Measurements from ENCODE around the gene JAKMIP1. TPM values are rescaled to one million over a fixed set of nuclear protein-coding genes. Genes with fewer than 3 reads are reported as not detected.

The JAKMIP1 gene
- total RNA-seq, 4 donors from 2014 or later: 0.67 to 1.3 (median 1.1) TPM

GRCh38 chr4:6169239-6169638 is 31.1 kb downstream of the JAKMIP1 start:
- Histone ChIP-seq H3K27ac (no peak overlapping the region), H3K4me1 (no peaks in the 10 kb centered on the region), H3K9me3 (no peaks in the 10 kb centered on the region), H3K4me3 (no peak overlapping the region), H3K27me3 (no peaks in the 10 kb centered on the region), H3K36me3 (no peaks in the 10 kb centered on the region)
- no peak for DNase-seq
- intact Hi-C loops (cut with DNase I): no loop called here
- WGBS, 2 donors: 87 to 89% methylated on average over 2 to 4 of the region's 4 CpGs
- TF ChIP-seq, protein P1, sequence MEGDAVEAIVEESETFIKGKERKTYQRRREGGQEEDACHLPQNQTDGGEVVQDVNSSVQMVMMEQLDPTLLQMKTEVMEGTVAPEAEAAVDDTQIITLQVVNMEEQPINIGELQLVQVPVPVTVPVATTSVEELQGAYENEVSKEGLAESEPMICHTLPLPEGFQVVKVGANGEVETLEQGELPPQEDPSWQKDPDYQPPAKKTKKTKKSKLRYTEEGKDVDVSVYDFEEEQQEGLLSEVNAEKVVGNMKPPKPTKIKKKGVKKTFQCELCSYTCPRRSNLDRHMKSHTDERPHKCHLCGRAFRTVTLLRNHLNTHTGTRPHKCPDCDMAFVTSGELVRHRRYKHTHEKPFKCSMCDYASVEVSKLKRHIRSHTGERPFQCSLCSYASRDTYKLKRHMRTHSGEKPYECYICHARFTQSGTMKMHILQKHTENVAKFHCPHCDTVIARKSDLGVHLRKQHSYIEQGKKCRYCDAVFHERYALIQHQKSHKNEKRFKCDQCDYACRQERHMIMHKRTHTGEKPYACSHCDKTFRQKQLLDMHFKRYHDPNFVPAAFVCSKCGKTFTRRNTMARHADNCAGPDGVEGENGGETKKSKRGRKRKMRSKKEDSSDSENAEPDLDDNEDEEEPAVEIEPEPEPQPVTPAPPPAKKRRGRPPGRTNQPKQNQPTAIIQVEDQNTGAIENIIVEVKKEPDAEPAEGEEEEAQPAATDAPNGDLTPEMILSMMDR (IDR thresholded peaks at IDR 0.05): no peak
- no peak for TF ChIP-seq POLR2A (IDR thresholded peaks at IDR 0.05)

DNA sequence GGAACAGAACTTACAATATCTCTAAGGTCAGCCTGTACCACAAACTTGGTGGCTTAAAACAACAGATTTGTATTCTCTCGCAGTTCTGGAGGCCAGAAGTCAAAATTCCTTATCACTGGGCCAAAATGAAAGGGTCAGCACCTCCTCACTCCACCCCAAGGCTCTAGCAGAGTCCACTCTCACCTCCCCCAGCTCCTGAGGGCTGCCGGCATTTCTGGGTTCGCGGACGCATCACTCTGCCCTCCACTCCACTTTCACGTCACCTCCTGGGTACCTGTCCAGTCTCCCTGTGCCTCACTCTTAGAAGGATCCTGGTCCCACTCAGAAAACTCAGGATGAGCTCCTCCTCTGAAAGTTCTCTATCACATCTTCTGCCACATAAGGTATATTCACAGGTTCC is 34.6 kb downstream of the JAKMIP1 start:
- no peak for TF ChIP-seq POLR2A (IDR thresholded peaks at IDR 0.05)
- TF ChIP-seq, protein P1 (IDR thresholded peaks at IDR 0.05): no peak

DNA sequence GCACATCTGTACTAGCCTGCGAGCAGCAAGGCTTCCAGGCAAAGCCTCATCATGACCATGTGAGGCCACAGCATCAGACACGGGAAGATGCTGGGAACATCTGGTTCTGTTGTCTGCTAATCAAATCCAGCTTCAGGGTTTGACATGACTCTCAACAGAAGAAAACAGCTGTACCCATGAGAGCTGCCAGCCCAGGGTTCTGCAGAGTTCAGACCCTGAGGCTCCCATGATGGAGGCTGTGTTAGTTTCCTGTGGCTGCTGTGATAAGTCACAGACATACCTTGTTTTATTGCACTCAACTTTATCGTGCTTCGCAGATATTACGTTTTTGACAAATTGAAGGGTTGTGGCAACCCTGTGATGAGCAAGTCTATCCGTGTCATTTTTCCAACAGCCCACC is 37.5 kb downstream of the JAKMIP1 start:
- intact Hi-C loops (cut with DNase I): no loop called here
- 79 to 91% methylated on average over 5 to 6 of the region's 6 CpGs for WGBS, 2 donors
- TF ChIP-seq POLR2A (IDR thresholded peaks at IDR 0.05): no peak
- TF ChIP-seq, protein P1 (IDR thresholded peaks at IDR 0.05): no peak
- H3K4me1 ChIP-seq: no peaks in the 10 kb centered on the region
- no peak overlapping the region for H3K4me3 ChIP-seq
- H3K9me3 ChIP-seq: no peaks in the 10 kb centered on the region
- DNase-seq: no peak
- H3K27ac ChIP-seq: no peak overlapping the region
- H3K36me3 ChIP-seq: no peaks in the 10 kb centered on the region
- peaks cover 0 to 12% (median 0%) of the 10 kb centered on the region in 4 donors for H3K27me3 ChIP-seq

More for the DNA sequence above, 34.6 kb downstream of the JAKMIP1 start:
- no peaks in the 10 kb centered on the region for H3K9me3 ChIP-seq
- H3K4me1 ChIP-seq: no peaks in the 10 kb centered on the region
- no peak overlapping the region for H3K27ac ChIP-seq
- intact Hi-C loops (cut with DNase I): no loop called here
- WGBS, 2 donors: 94 to 97% methylated on average over 6 of the region's 6 CpGs
- H3K36me3 ChIP-seq: no peaks in the 10 kb centered on the region
- H3K27me3 ChIP-seq: peaks cover 0 to 4% (median 0%) of the 10 kb centered on the region in 4 donors
- no peak overlapping the region for H3K4me3 ChIP-seq
- DNase-seq: no peak

DNA sequence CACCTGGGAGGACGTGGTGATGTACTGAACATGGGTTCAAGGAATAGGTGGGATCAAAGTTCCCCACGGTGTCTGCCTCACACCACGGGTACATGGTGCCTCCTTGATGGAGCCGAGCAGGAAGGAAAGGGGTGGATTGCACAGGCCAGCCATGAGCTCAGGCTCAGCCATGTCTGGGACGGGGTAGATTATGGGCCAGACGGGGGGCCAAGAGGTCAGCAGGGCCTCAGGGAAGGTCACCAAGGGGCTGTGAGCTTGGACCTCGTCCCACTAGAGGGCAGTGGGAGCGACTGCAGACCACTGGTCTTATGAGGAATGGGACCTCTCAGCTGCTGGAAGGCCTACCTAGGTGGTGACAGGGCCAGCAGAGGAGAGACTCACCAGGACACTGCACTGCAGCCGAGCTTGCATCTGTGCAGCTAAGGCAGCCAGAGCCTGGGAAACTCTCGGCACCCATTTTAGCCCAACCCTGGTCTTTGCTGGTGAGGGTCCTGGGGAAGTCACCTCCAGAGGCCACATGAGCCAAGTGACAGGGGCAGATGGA is 38.4 kb downstream of the JAKMIP1 start:
- DNase-seq: no peak

GRCh38 chr4:6160536-6160935 is 39.8 kb downstream of the JAKMIP1 start:
- peaks cover 0 to 16% (median 0%) of the 10 kb centered on the region in 4 donors for H3K27me3 ChIP-seq
- H3K4me3 ChIP-seq: no peak overlapping the region
- no peak for DNase-seq
- no peaks in the 10 kb centered on the region for H3K36me3 ChIP-seq
- no peaks in the 10 kb centered on the region for H3K4me1 ChIP-seq
- TF ChIP-seq POLR2A (IDR thresholded peaks at IDR 0.05): no peak
- TF ChIP-seq, protein P1 (IDR thresholded peaks at IDR 0.05): no peak
- intact Hi-C loops (cut with DNase I): no loop called here
- H3K27ac ChIP-seq: no peak overlapping the region
- no peaks in the 10 kb centered on the region for H3K9me3 ChIP-seq
- 80 to 83% methylated on average over 12 of the region's 12 CpGs for WGBS, 2 donors

More for the DNA sequence above, 38.4 kb downstream of the JAKMIP1 start:
- intact Hi-C loops (cut with DNase I): no loop called here
- TF ChIP-seq, protein P1 (IDR thresholded peaks at IDR 0.05): no peak
- TF ChIP-seq POLR2A (IDR thresholded peaks at IDR 0.05): no peak
- no peaks in the 10 kb centered on the region for H3K4me1 ChIP-seq
- H3K27me3 ChIP-seq: peaks cover 0 to 16% (median 0%) of the 10 kb centered on the region in 4 donors
- no peaks in the 10 kb centered on the region for H3K36me3 ChIP-seq
- no peak overlapping the region for H3K4me3 ChIP-seq
- WGBS, 2 donors: 73 to 76% methylated on average over 8 to 9 of the region's 10 CpGs
- H3K9me3 ChIP-seq: no peaks in the 10 kb centered on the region
- H3K27ac ChIP-seq: no peak overlapping the region

All from esophagus squamous epithelium (tissue), 5 donors.